Psoas muscle (tissue), 8 donors: ENCODE measurements around the gene TIAL1. TPM values are rescaled to one million over a fixed set of nuclear protein-coding genes. Genes with fewer than 3 reads are reported as not detected.

Experiments
- ATAC-seq, 4 donors: fragments of 200-7000 bp; cut with Tn5 transposase; one replicate each; pipeline ENCODE4 v1.9.1; 2020; ENCODE audit warnings: moderate library complexity in 3 of 4, mild to moderate bottlenecking in 2 of 4
- DNase-seq, 2 donors: peaks; one replicate each; pipeline ENCODE4 v3.0.0-alpha.2; 2020
- H3K27ac ChIP-seq: fragments of 200-600 bp; one replicate; pipeline ENCODE4 v1.8.0; 2022
- H3K27me3 ChIP-seq, 3 donors: fragments of 200-600 bp in 1 of 3; one replicate each; pipeline versions ENCODE4 v1.6.1 to v1.8.0; 2013 to 2022; ENCODE audit warnings: low read length in 2 of 3, mild to moderate bottlenecking in 2 of 3, moderate library complexity in 1 of 3; ENCODE audit not compliant: insufficient read depth in 3 of 3
- H3K36me3 ChIP-seq, 2 donors: fragments of 200-600 bp in 1 of 2; one replicate each; pipeline versions ENCODE4 v1.6.1 to v1.8.0; 2013 to 2022; ENCODE audit warnings: low read depth in 1 of 2, mild to moderate bottlenecking in 1 of 2, moderate library complexity in 1 of 2; ENCODE audit not compliant: insufficient read depth in 1 of 2
- H3K4me1 ChIP-seq: fragments of 200-600 bp; one replicate; pipeline ENCODE4 v1.8.0; 2022
- H3K4me3 ChIP-seq: fragments of 200-600 bp; one replicate; pipeline ENCODE4 v1.8.0; 2022; ENCODE audit warnings: mild to moderate bottlenecking
- H3K9me3 ChIP-seq: fragments of 200-600 bp; one replicate; pipeline ENCODE4 v1.8.0; 2022
- CTCF ChIP-seq: fragments of 200-600 bp; IDR thresholded peaks from one replicate; pipeline ENCODE4 v1.8.0; 2022; ENCODE audit warnings: antibody characterized with exemption
- WGBS, 3 donors: extraction: QIAGEN DNeasy Blood & Tissue Kit; methylation state at CpG; one replicate each; pipeline versions ENCODE4 v1.1.6 to v1.1.7; 2013; 5-methylcytosine and 5-hydroxymethylcytosine counted together
- intact Hi-C, 2 donors: fragments of 100-400 bp; cut with DNase I; formaldehyde crosslinking; loops; one replicate each; pipeline versions ENCODE4 v1.11.0 to v1.14.2; 2022
- polyA plus RNA-seq, 3 donors: library from polyadenylated mRNA; stranded (reverse); fragments of 200-250 nt; gene quantifications; one replicate each; pipeline ENCODE4 v1.2.3, GENCODE V29; 2013
- total RNA-seq, 4 donors: library from RNA; stranded (reverse); fragmentation: NEBNext Ultra II Directional in 2 of 4; extraction: Animal tissue kit (Norgen Biotek cat#: 25700) in 2 of 4; gene quantifications; one replicate each; pipeline versions ENCODE4 v1.2.1 to v1.2.4, GENCODE V29; 2021 to 2023
- donor health status: healthy with polysubstance abuse.
- donor health status: DM: no; HTN: no; CAD: no; lungs with moderate emphysema.
- donor health status: Bipolar disorder and iron deficiency.
- donor health status: healthy.
- donor health status: DM: yes; HTN: yes; CAD: no.
- donor health status: DM: no; HTN: no; CAD: no.
- donor health status: DM: no; HTN: no; CAD: no.
- donor health status: DM: yes; HTN: yes; CAD: no.

TIAL1 gene
- total and polyA plus RNA-seq, 7 donors, result 38.2 to 106 (median 79.3) TPM

GRCh38 chr10:119638982-119639381 is 42.2 kb upstream of the TIAL1 start:
- Histone ChIP-seq H3K36me3 (no peaks in the 10 kb centered on the region), H3K27me3 (no peaks in the 10 kb centered on the region), H3K9me3 (no peaks in the 10 kb centered on the region), H3K4me3 (no peak overlapping the region), H3K4me1 (peaks cover 4% of the 10 kb centered on the region), H3K27ac (no peak overlapping the region)
- DNase-seq (no peak), ATAC-seq (no peak)
- TF ChIP-seq CTCF, result no peak
- intact Hi-C loops, result no loop called here
- WGBS, 3 donors, result 65 to 74% (median 66%) methylated on average over 7 of the region's 7 CpGs

GRCh38 chr10:119637631-119638030 is 40.9 kb upstream of the TIAL1 start:
- Histone ChIP-seq H3K27me3 (no peaks in the 10 kb centered on the region), H3K4me1 (no peaks in the 10 kb centered on the region), H3K4me3 (no peak overlapping the region), H3K9me3 (no peaks in the 10 kb centered on the region), H3K27ac (no peak overlapping the region), H3K36me3 (no peaks in the 10 kb centered on the region)
- intact Hi-C loops, result no loop called here
- DNase-seq, result no peak
- 64 to 71% (median 69%) methylated on average over 4 of the region's 4 CpGs for WGBS, 3 donors
- ATAC-seq, result no peak
- no peak for TF ChIP-seq CTCF

GRCh38 chr10:119634219-119634544 is 37.4 kb upstream of the TIAL1 start:
- intact Hi-C loops, result no loop called here
- no peaks in the 10 kb centered on the region for H3K36me3 ChIP-seq
- H3K27me3 ChIP-seq, result no peaks in the 10 kb centered on the region
- DNase-seq (peak; percentile 36 to 71), ATAC-seq (peak in 1 of 4 donors; percentile 32)
- no peaks in the 10 kb centered on the region for H3K4me1 ChIP-seq
- H3K4me3 ChIP-seq, result no peak overlapping the region
- H3K27ac ChIP-seq, result no peak overlapping the region
- TF ChIP-seq CTCF, result no peak
- H3K9me3 ChIP-seq, result no peaks in the 10 kb centered on the region
- WGBS, 3 donors, result 29 to 59% (median 50%) methylated on average over 1 of the region's 1 CpG

GRCh38 chr10:119633538-119634218 is 36.9 kb upstream of the TIAL1 start:
- no peaks in the 10 kb centered on the region for H3K9me3 ChIP-seq
- no peak for ATAC-seq
- no peak for DNase-seq
- intact Hi-C loops, result no loop called here
- H3K27ac ChIP-seq, result no peak overlapping the region
- no peak for TF ChIP-seq CTCF
- 68 to 82% (median 78%) methylated on average over 3 of the region's 3 CpGs for WGBS, 3 donors
- no peaks in the 10 kb centered on the region for H3K27me3 ChIP-seq
- H3K4me1 ChIP-seq, result no peaks in the 10 kb centered on the region
- no peaks in the 10 kb centered on the region for H3K36me3 ChIP-seq
- H3K4me3 ChIP-seq, result no peak overlapping the region

- DNase-seq (no peak), ATAC-seq (no peak)
- intact Hi-C loops, result no loop called here
- Histone ChIP-seq H3K36me3 (no peaks in the 10 kb centered on the region), H3K4me3 (no peak overlapping the region), H3K9me3 (no peaks in the 10 kb centered on the region), H3K4me1 (no peaks in the 10 kb centered on the region), H3K27ac (no peak overlapping the region), H3K27me3 (no peaks in the 10 kb centered on the region)
- TF ChIP-seq CTCF, result no peak
- WGBS, 3 donors, result 79 to 89% (median 82%) methylated on average over 4 to 5 of the region's 5 CpGs
Measured at GRCh38 chr10:119630300-119630699, 33.5 kb upstream of the TIAL1 start.
